HepG2 (cell line): Measurements from ENCODE around the gene DNAJA2. TPM values are rescaled to one million over a fixed set of nuclear protein-coding genes. Genes with fewer than 3 reads are reported as not detected.

Experiments used
- AKAP8 ChIP-seq: sonication (generic); formaldehyde crosslinking; IDR thresholded peaks from 2 replicates; pipeline ENCODE4 v1.5.1; 2020; ENCODE audit warnings: mild to moderate bottlenecking, missing genetic modification reagents
- ARID2 ChIP-seq: sonication (generic); formaldehyde crosslinking; IDR thresholded peaks from 2 replicates; pipeline ENCODE4 v1.8.1; 2022; ENCODE audit warnings: mild to moderate bottlenecking, missing genetic modification reagents, borderline replicate concordance
- ETV5 ChIP-seq: IDR thresholded peaks from 2 replicates; pipeline ENCODE4 v1.6.1; 2018; ENCODE audit warnings: missing biosample characterization, missing genetic modification reagents, inconsistent platforms, borderline replicate concordance
- HDAC2 ChIP-seq: sonication (generic); formaldehyde crosslinking; IDR thresholded peaks from 2 replicates; pipeline ENCODE4 v1.4.0; 2020; ENCODE audit warnings: missing genetic modification reagents
- JUND ChIP-seq: sonication (generic); formaldehyde crosslinking; IDR thresholded peaks from 2 replicates; pipeline ENCODE4 v1.8.0; 2022; ENCODE audit warnings: mild to moderate bottlenecking, missing genetic modification reagents
- MXI1 ChIP-seq: IDR thresholded peaks from 3 replicates; pipeline ENCODE4 v1.6.1; 2012; ENCODE audit warnings: low read depth, low read length, inconsistent platforms, borderline replicate concordance
- RFX3 ChIP-seq: IDR thresholded peaks from 2 replicates; pipeline ENCODE4 v1.6.1; 2016; ENCODE audit warnings: missing biosample characterization, missing genetic modification reagents
- ZFP36L2 ChIP-seq: sonication (generic); formaldehyde crosslinking; IDR thresholded peaks from 2 replicates; pipeline ENCODE4 v1.4.0; 2020; ENCODE audit warnings: missing genetic modification reagents
- ZNF33B ChIP-seq: sonication (generic); formaldehyde crosslinking; IDR thresholded peaks from 2 replicates; pipeline ENCODE4 v1.5.1; 2020; ENCODE audit warnings: mild to moderate bottlenecking, missing genetic modification reagents
- ZNF350 ChIP-seq: sonication (generic); formaldehyde crosslinking; IDR thresholded peaks from 2 replicates; pipeline ENCODE4 v1.4.0; 2020; ENCODE audit warnings: mild to moderate bottlenecking, low read depth, missing genetic modification reagents, borderline replicate concordance
- ZNF451 ChIP-seq: sonication (generic); formaldehyde crosslinking; IDR thresholded peaks from 2 replicates; pipeline ENCODE4 v1.5.0; 2020; ENCODE audit warnings: mild to moderate bottlenecking, missing genetic modification reagents
- ZNF546 ChIP-seq: sonication (generic); formaldehyde crosslinking; conservative IDR thresholded peaks from 2 replicates; pipeline ENCODE4 v1.8.1; 2023; ENCODE audit warnings: mild to moderate bottlenecking, missing genetic modification reagents
- ZNF547 ChIP-seq: sonication (generic); formaldehyde crosslinking; IDR thresholded peaks from 2 replicates; pipeline ENCODE4 v1.5.1; 2020; ENCODE audit warnings: mild to moderate bottlenecking, missing genetic modification reagents
- ZNF703 ChIP-seq: sonication (generic); formaldehyde crosslinking; IDR thresholded peaks from 2 replicates; pipeline ENCODE4 v1.5.1; 2020; ENCODE audit warnings: missing genetic modification reagents, mild to moderate bottlenecking, moderate library complexity, borderline replicate concordance
- polyA plus RNA-seq, 8 experiments: library from polyadenylated mRNA; depleted of rRNA in 3 of 8; stranded (reverse) in 7 of 8; unstranded in 1 of 8; fragments of >200 nt; fragmentation: Illumina TruSeq in 4 of 8; extraction: Trizol in 4 of 8; gene quantifications; 2 replicates each; pipeline versions ENCODE4 v1.2.1 to v1.2.3, GENCODE V29; 2011 to 2016; ENCODE audit warnings: low read depth in 4 of 8, missing spikeins in 1 of 8, mixed read lengths in 1 of 8; ENCODE audit not compliant: insufficient read depth in 1 of 8
- total RNA-seq, 5 experiments: library from RNA; depleted of rRNA; stranded (reverse); fragments of >200 nt; fragmentation: Illumina TruSeq; extraction: Trizol; gene quantifications; 2 replicates each; pipeline ENCODE4 v1.2.3, GENCODE V29; 2016; ENCODE audit warnings: low read depth in 1 of 5
- TF ChIP-seq, protein P1 (sequence below): sonication (generic); formaldehyde crosslinking; IDR thresholded peaks from 2 replicates; pipeline ENCODE4 v1.5.1; 2020; ENCODE audit warnings: mild to moderate bottlenecking, missing genetic modification reagents
- TF ChIP-seq, protein P2 (sequence below): sonication (generic); formaldehyde crosslinking; IDR thresholded peaks from 2 replicates; pipeline ENCODE4 v1.4.0; 2020; ENCODE audit warnings: missing genetic modification reagents

DNAJA2 gene
- total and polyA plus RNA-seq, 2 of the 13 experiments (the other 11 are each of a cell fraction or from before 2014, with no cell fraction given) = 25.4 to 176 TPM

DNA sequence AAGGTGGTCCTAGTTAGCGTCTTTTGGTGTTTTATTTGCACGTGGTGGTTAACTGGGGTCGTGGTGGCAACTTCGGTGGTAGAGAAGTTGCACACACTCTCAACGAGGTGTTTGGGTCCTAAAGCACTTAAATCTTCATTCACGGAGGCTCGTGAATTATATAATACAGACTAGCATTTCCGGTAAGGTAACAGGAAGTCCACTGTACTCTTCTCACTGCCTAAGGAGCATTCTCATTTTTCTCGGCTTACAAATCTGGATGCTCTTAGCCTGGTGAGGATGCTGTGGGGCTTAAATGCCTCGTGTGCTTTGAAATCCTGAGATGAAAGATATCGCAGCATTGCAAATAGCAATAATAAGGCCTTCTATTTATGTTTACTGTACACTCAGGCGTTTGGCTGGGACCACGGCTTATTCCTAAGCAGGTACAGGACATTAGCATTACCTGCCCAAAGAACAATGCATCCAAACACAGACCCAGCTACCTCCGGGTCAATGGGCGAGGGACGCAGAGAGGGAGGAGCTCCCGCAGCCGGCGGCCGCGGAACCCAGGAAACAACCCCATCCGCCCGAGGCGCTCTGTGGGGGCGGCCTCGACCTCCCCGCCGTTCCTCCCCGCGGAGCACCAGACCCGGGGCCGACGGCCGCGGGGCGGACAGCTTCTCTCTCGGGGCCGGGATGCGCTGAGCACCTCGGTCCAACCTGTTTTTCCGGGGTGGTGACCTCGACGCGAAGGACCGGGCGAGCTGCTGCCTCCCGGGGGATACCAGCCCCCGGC lies 856 bp downstream of the DNAJA2 start (continued):
- TF ChIP-seq, protein P1, sequence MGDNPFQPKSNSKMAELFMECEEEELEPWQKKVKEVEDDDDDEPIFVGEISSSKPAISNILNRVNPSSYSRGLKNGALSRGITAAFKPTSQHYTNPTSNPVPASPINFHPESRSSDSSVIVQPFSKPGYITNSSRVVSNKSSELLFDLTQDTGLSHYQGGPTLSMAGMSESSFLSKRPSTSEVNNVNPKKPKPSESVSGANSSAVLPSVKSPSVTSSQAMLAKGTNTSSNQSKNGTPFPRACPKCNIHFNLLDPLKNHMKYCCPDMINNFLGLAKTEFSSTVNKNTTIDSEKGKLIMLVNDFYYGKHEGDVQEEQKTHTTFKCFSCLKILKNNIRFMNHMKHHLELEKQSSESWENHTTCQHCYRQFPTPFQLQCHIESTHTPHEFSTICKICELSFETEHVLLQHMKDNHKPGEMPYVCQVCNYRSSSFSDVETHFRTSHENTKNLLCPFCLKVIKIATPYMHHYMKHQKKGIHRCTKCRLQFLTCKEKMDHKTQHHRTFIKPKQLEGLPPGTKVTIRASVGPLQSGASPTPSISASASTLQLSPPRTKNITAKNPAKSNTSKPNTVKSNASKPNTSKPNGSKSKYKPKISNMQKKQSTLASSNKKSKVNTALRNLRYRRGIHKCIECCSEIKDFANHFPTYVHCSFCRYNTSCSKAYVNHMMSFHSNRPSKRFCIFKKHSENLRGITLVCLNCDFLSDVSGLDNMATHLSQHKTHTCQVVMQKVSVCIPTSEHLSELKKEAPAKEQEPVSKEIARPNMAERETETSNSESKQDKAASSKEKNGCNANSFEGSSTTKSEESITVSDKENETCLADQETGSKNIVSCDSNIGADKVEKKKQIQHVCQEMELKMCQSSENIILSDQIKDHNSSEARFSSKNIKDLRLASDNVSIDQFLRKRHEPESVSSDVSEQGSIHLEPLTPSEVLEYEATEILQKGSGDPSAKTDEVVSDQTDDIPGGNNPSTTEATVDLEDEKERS (CRISPR knock-in tag) = 0 out of 2 replicates have a peak, but pooled peaks have one; percentile 40
- TF ChIP-seq ZNF547 (CRISPR knock-in tag) (no peak), ETV5 (CRISPR knock-in tag) (peak; percentile 54; the same call in 1 of the 2 replicates), AKAP8 (CRISPR knock-in tag) (peak; percentile 65; the same call in 1 of the 2 replicates), ARID2 (CRISPR knock-in tag) (peak; percentile 52; the same call in 1 of the 2 replicates), ZFP36L2 (0 out of 2 replicates have a peak, but pooled peaks have one; percentile 50), ZNF350 (CRISPR knock-in tag) (0 out of 2 replicates have a peak, but pooled peaks have one; percentile 5), ZNF451 (CRISPR knock-in tag) (no peak), ZNF703 (CRISPR knock-in tag) (0 out of 2 replicates have a peak, but pooled peaks have one; percentile 60), RFX3 (CRISPR knock-in tag) (0 out of 2 replicates have a peak, but pooled peaks have one; percentile 14), JUND (CRISPR knock-in tag) (peak; percentile 57; the same call in 1 of the 2 replicates), ZNF546 (CRISPR knock-in tag) (0 out of 2 replicates have a peak, but pooled peaks have one; percentile 77), HDAC2 (peak; percentile 10; the same call in 1 of the 2 replicates), ZNF33B (CRISPR knock-in tag) (peak; percentile 19; the same call in 1 of the 2 replicates), MXI1 (0 out of 3 replicates have a peak, but pooled peaks have one; percentile 37)
- TF ChIP-seq, protein P2, sequence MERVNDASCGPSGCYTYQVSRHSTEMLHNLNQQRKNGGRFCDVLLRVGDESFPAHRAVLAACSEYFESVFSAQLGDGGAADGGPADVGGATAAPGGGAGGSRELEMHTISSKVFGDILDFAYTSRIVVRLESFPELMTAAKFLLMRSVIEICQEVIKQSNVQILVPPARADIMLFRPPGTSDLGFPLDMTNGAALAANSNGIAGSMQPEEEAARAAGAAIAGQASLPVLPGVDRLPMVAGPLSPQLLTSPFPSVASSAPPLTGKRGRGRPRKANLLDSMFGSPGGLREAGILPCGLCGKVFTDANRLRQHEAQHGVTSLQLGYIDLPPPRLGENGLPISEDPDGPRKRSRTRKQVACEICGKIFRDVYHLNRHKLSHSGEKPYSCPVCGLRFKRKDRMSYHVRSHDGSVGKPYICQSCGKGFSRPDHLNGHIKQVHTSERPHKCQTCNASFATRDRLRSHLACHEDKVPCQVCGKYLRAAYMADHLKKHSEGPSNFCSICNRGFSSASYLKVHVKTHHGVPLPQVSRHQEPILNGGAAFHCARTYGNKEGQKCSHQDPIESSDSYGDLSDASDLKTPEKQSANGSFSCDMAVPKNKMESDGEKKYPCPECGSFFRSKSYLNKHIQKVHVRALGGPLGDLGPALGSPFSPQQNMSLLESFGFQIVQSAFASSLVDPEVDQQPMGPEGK (CRISPR knock-in tag) = peak; percentile 26; the same call in 1 of the 2 replicates
- TF ChIP-seq, all 625 proteins: peak for 90
